Left kidney (tissue), 2 donors: Measurements from ENCODE around the gene DCANP1. TPM values are rescaled to one million over a fixed set of nuclear protein-coding genes. Genes with fewer than 3 reads are reported as not detected.

Experiments used
- DNase-seq: peaks from one replicate; pipeline ENCODE4 v3.0.0-alpha.2; 2013
- polyA plus RNA-seq: library from polyadenylated mRNA; unstranded; fragments of 120-200 nt; gene quantifications from one replicate; pipeline ENCODE4 v1.2.1, GENCODE V29; 2013; ENCODE audit not compliant: insufficient read length

DCANP1 gene
- polyA plus RNA-seq, 1 donor: 0.05 TPM

GRCh38 chr5:135480511-135480910, 33.4 kb upstream of the DCANP1 start:
- DNase-seq: no peak

- DNase-seq: no peak
These were observed 31.8 kb upstream of the DCANP1 start for GRCh38 chr5:135478938-135479337.

GRCh38 chr5:135477613-135478066, 30.5 kb upstream of the DCANP1 start:
- DNase-seq: no peak

GRCh38 chr5:135476615-135477581, 29.8 kb upstream of the DCANP1 start:
- no peak for DNase-seq

GRCh38 chr5:135473956-135474670, 27.0 kb upstream of the DCANP1 start:
- no peak for DNase-seq

GRCh38 chr5:135472141-135472540, 25.0 kb upstream of the DCANP1 start:
- no peak for DNase-seq

- DNase-seq: no peak
These were observed 24.6 kb upstream of the DCANP1 start for GRCh38 chr5:135471726-135472125.

- DNase-seq: no peak
These were observed 22.8 kb upstream of the DCANP1 start for GRCh38 chr5:135469911-135470310.

- no peak for DNase-seq
These were observed 21.4 kb upstream of the DCANP1 start for GRCh38 chr5:135468541-135468940.

GRCh38 chr5:135467871-135468485, 20.8 kb upstream of the DCANP1 start:
- no peak for DNase-seq

- no peak for DNase-seq
These were observed 20.0 kb upstream of the DCANP1 start for GRCh38 chr5:135467051-135467625.

- peak; percentile 62 for DNase-seq
These were observed 19.3 kb upstream of the DCANP1 start for GRCh38 chr5:135466178-135467050.

- no peak for DNase-seq
These were observed 18.4 kb upstream of the DCANP1 start for GRCh38 chr5:135465391-135466122.

- DNase-seq: peak; percentile 65
These were observed 15.2 kb upstream of the DCANP1 start for GRCh38 chr5:135462304-135462703.

GRCh38 chr5:135461481-135462151, 14.5 kb upstream of the DCANP1 start:
- no peak for DNase-seq

- DNase-seq: no peak
These were observed 13.3 kb upstream of the DCANP1 start for GRCh38 chr5:135460246-135461033.

GRCh38 chr5:135458921-135459331, 11.8 kb upstream of the DCANP1 start:
- DNase-seq: no peak

- DNase-seq: no peak
These were observed 11.2 kb upstream of the DCANP1 start for GRCh38 chr5:135458356-135458755.
